HG02884 (cell line): ENCODE measurements around the gene SORCS2.
"Not testable (repeated sequence)": the region's sequence is repeated elsewhere in the genome, so short reads cannot be mapped to it uniquely, and the experiment has no call there.

ENCODE experiments used
- ATAC-seq: cut with Tn5 transposase; IDR thresholded peaks from one replicate; pipeline ENCODE4 v1.9.1; 2021; ENCODE audit warnings: mild to moderate bottlenecking, moderate library complexity; ENCODE audit not compliant: unreplicated experiment

Gene SORCS2

GRCh38 chr4:7590189-7590588, 397.9 kb downstream of the SORCS2 start:
- ATAC-seq = no peak

GRCh38 chr4:7590899-7591298, 398.6 kb downstream of the SORCS2 start:
- ATAC-seq = no peak

- ATAC-seq = no peak
Observed at GRCh38 chr4:7591409-7592053, 399.2 kb downstream of the SORCS2 start.

- ATAC-seq = no peak
Observed at GRCh38 chr4:7593646-7594412, 401.5 kb downstream of the SORCS2 start.

- no peak for ATAC-seq
Observed at GRCh38 chr4:7595934-7596461, 403.7 kb downstream of the SORCS2 start.

DNA sequence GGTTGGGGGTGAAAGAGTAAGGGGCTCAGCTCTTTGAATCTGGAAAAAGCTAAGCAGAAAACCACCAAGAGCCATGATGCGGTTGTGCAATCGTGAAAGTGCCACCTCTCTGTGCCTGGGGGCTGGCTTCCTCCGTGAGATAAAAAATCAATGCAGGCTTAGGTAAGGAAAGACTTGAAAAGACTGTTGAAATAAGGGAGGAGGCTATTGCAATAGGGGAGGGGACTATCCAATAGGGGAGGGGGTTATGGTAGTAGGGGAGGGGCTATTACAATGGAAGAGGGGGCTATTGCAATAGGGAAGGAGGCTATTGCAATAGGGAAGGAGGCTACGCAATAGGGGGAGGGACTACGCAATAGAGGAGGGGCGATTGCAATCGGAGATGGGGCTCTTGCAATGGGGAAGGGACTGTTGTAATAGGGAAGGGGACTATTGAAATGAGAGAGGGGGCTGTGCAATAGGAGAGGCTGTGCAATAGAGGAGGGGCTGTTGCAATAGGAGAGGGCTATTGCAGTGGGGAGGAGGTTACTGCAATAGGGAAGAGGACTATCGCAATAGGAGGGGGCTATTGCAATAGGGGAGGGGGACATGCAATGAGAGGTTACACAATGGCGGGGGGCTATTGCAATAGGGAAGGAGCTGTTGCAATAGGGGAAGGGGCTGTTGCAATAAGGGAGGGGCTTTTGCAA, 404.7 kb downstream of the SORCS2 start:
- no peak for ATAC-seq

- no peak for ATAC-seq
Observed at GRCh38 chr4:7598939-7599790, 406.8 kb downstream of the SORCS2 start.

- no peak for ATAC-seq
Observed at GRCh38 chr4:7600247-7600646, 407.9 kb downstream of the SORCS2 start.

GRCh38 chr4:7602166-7602565, 409.8 kb downstream of the SORCS2 start:
- not testable (repeated sequence) for ATAC-seq

DNA sequence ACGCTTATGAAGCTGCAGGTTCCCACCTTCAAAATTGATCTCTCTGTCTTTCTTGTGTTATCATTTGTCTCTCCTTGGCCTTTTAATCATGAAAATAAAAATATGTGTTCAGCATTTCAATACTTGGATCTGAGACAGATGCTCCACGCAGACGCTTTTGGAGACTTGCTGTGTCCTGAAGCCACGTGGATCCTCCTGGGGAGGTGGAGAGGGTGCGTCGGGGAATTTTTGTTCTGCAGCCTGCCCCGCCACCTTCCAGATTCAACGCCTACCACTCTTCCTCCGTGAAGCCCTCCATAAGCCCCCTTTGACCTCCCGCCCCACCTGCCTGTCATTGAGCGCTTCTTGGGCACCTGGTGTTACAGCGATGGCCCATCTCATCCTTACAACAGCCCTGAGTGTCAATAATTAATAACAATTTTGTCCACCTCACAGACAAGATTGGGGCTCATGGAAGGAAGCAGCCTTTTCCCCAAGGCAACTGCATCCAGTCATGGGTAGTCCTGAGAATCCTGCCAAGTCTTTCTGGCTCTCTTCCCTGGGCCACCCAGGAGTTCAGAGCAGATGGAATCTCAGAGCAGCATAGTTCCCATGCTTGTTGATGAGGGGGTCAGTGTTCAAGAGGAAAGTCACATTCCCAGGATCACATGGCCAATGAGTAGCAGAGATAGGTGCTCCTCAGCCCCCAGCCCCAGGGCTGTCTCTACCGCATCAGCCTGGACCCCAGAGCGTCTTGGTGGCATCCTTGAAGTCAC, 415.0 kb downstream of the SORCS2 start:
- ATAC-seq = no peak

DNA sequence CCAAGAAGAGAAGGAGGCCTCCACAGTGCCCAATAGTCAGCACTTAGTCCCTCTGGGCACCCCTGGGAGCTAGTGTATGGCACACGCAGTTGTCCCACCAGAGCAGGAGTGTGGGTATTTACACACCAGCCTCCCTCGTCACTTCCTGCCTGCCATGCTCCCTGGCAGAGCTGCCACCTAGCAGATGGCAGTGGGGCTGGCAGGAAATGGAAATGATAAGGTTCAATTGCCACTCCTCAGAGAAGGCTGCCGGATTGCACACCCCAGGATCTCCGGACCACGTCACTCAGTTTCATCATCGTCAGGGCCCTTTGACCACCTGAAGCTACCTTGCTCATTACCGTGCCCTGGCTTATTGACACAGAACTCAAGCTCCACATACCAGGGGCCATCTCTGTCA, 415.7 kb downstream of the SORCS2 start:
- ATAC-seq = no peak

DNA sequence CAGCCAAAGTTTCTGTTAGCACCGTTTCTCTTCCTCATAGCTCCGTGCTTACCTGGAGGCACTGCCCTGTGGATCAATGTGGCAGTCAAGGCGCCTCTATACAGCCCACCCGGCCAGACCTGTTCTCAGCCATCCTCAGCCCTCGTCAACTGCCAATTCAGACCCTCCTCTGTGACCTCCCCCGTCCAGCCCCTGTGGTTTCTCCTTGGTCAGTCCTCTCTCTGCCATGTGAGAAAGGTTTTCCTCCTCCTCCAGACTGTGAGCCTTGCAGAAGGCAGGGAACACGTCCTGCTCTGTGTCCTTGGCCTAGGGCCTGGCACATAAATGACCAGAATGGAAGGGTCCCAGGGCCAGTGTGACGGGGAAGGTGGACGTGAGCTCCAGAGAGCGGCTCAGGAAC, 417.0 kb downstream of the SORCS2 start:
- ATAC-seq = no peak

DNA sequence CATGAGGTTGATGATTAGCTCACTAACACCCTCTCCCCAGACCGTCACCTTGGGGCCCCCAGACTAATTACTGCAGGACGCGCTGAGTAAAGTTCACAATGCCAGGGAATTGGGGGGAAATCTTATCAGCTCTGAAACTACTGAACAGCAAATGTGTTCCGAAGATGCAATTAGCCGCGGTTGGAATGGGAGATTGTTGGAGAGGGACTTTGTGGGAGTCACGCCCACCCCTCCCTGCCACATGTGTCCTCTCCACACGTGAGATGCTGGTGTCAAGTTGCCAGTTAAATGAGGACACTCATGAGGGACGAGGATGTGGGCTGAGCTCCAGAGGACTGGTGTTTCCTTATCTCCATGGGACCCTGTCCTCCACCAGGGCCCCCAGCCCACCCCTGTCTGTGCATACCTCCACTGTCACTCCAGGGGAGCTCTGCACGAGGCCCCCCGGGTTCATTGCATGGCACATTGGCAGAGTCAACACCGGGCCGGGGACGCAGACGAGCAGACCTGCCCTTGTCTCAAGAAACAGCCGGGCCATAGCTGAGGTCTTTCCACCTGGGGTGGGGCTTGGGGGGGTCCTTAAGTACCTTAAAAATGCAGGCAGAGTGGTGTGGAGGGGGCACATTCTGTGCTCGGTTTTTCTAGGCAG, 417.8 kb downstream of the SORCS2 start:
- no peak for ATAC-seq

DNA sequence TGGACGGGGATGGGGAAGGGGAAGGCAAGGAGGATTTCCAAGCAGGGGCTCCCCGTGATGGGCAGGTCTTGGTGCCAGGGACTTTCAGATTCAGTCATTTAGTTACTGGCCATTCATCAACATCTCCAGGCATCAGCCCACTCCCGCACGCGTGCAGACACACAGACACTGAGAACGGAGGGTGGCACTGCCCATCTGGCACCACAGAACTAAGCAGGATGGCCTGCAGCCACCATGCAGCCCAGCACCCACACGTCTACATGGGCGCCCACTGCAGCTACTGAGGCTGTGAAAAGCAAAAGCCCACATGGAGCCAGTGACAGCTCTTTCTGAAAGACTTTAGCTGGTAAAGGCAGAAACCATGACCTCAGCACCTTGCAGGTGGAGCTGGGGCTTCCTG, 418.5 kb downstream of the SORCS2 start:
- ATAC-seq = no peak

DNA sequence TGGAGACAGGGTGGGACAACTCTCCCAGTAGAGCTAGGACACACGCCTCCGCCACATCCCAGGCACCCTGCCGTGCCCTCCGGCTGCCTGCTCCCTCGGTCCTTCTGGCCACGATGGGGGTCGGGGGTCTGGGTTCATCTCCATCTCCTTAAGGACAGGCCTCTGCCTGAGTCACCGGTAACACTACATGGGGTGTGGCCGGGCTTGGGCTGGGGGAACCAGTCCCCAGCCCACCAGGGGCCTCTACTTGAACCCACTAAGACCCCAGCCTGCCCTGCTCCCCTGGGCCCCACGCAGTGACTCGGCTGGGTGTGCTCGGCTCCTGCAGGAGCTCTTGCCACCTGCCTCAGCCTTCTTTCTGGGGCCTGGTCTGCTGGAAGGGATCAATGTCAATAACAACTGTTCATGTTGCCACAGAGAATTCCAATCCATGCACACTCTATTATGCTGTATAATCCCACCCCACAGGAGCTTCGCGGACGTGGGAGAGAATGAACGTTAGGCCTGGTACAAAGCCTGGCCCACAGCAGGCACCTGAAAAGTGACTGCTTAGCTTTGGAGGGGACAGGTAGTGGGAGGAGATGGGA, 420.1 kb downstream of the SORCS2 start:
- no peak for ATAC-seq

DNA sequence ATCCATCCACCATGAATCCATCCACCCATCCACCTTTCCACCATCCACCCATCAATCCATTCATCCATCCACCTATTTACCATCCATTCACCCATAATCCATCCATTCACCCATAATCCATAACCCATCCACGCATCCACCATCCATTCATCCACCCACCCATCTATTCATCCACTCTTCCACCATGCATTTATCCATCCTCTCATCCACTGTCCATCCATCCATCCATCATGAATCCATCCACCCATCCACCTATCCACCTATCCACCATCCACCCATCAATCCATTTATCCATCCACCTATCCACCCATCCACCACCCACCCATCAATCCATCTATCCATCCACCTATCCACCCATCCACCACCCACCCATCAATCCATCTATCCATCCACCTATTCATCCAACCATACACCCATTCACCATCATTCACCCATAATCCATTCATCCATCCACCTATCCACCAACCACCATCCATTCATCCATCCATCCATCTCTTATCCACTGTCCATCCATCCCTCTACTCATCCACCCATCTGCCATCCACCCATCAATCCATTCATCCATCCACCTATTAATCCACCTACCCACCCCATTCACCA, 422.1 kb downstream of the SORCS2 start:
- ATAC-seq = no peak

DNA sequence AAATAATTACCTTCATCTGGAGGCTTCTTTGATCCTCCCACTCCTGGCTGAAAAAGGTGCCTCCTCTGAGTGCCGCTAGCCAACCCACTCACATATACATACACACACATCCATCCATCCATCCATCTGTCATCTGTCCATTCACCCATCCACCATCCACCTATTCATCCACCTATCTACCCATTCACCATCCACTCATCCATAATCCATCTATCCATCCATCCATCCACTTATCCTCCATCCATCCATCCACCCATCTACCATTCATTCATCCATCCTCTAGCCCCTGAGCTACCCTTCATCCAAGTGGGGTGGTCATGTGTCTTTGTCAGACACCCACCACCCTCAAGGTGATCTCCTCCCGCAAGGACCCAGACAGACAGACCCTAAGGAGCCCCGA, 423.9 kb downstream of the SORCS2 start:
- ATAC-seq = no peak

GRCh38 chr4:7618361-7618760, 426.0 kb downstream of the SORCS2 start:
- ATAC-seq = no peak
